ENCODE results near the gene ZFHX3. TPM values are rescaled to one million over a fixed set of nuclear protein-coding genes. Genes with fewer than 3 reads are reported as not detected.

ZFHX3 gene
- total and polyA plus RNA-seq, 9 of the 15 experiments (the other 6 are each of a cell fraction or from before 2014, with no cell fraction given) = 0.01 to 0.23 (median 0.06) TPM; not detected in 4

- TF ChIP-seq PATZ1 (CRISPR knock-in tag; IDR thresholded peaks at IDR 0.05; ENCODE audit: borderline replicate concordance) (no peak), NONO (IDR thresholded peaks at IDR 0.05; ENCODE audit: low read depth in 2 of 2, low read length in 1 of 2) (no peak), ZFP36 (IDR thresholded peaks at IDR 0.05; ENCODE audit: low read depth, low read length, partially characterized antibody) (no peak)
These were observed 2.5 kb upstream of the ZFHX3 start (continued) for GRCh38 chr16:73050201-73051099.

GRCh38 chr16:73049511-73049910, 1.6 kb upstream of the ZFHX3 start:
- no peak for ATAC-seq
- no peaks in the 10 kb centered on the region for H3K9me3 ChIP-seq (replicated peaks; ENCODE audit: control insufficient read depth, insufficient read depth, low read depth, low read length)
- H3K4me2 ChIP-seq (ENCODE audit: insufficient read depth, low read length) = no peak overlapping the region
- ChIA-PET CTCF (ENCODE audit: low intra/inter-chr PET ratio) (no interaction called here), POLR2A (no interaction called here)
- peaks cover 3% of the 10 kb centered on the region; the same call in 1 of the 2 replicates for H4K20me1 ChIP-seq (replicated peaks; ENCODE audit: control insufficient read depth, insufficient read depth, low read length)
- intact Hi-C loops (cut with micrococcal nuclease) = no loop called here
- no TSS peak for BruUV-seq (replicated peaks)
- WGBS (ENCODE audit: insufficient coverage, low coverage, missing lambda C conversion rate) = 0% methylated on average over 4 of the region's 4 CpGs
- in situ Hi-C loops (cut with MboI) = no loop called here
- no peak overlapping the region for H2AFZ ChIP-seq (ENCODE audit: low read depth, low read length)
- no peak overlapping the region for H3K9ac ChIP-seq (ENCODE audit: insufficient read depth in 1 of 2, low read depth in 2 of 2, low read length in 2 of 2)
- H3K27me3 ChIP-seq (ENCODE audit: control insufficient read depth in 2 of 2, insufficient read depth in 2 of 2, low read length in 2 of 2) = peaks cover 23 to 52% of the 10 kb centered on the region in 2 experiments; a peak in 4 of 5 replicates
- H3K36me3 ChIP-seq (ENCODE audit: control insufficient read depth, insufficient read depth, low read length) = no peaks in the 10 kb centered on the region
- H3K4me3 ChIP-seq = no peak overlapping the region
- H3K9me1 ChIP-seq (ENCODE audit: control insufficient read depth, insufficient read depth, low read length) = no peaks in the 10 kb centered on the region
- FAIRE-seq = no peak
- peaks cover 0 to 5% of the 10 kb centered on the region in 2 experiments; a peak in 2 of 5 replicates for H3K4me1 ChIP-seq (replicated peaks in 1 of 2; ENCODE audit: control insufficient read depth in 2 of 2, insufficient read depth in 2 of 2, low read length in 2 of 2)
- no peak for DNase-seq (ENCODE audit: extremely low read depth in 1 of 4, low spot score in 3 of 4)
- no peak overlapping the region for H3K27ac ChIP-seq (ENCODE audit: extremely low read depth, low read depth, low read length)
- H3K79me2 ChIP-seq (ENCODE audit: control insufficient read depth, insufficient read depth, low read length) = no peaks in the 10 kb centered on the region
- TF ChIP-seq POLR2A (conservative IDR thresholded peaks at IDR 0.05) (no peak), STAT5B (CRISPR knock-in tag; IDR thresholded peaks at IDR 0.05) (no peak), ARNT (IDR thresholded peaks at IDR 0.05) (no peak), HDAC1 (IDR thresholded peaks at IDR 0.05) (no peak)
- TF ChIP-seq, protein P1, sequence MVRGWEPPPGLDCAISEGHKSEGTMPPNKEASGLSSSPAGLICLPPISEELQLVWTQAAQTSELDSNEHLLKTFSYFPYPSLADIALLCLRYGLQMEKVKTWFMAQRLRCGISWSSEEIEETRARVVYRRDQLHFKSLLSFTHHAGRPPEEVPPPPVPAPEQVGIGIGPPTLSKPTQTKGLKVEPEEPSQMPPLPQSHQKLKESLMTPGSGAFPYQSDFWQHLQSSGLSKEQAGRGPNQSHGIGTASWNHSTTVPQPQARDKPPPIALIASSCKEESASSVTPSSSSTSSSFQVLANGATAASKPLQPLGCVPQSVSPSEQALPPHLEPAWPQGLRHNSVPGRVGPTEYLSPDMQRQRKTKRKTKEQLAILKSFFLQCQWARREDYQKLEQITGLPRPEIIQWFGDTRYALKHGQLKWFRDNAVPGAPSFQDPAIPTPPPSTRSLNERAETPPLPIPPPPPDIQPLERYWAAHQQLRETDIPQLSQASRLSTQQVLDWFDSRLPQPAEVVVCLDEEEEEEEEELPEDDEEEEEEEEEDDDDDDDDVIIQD (CRISPR knock-in tag; IDR thresholded peaks at IDR 0.05) = no peak
- TF ChIP-seq, protein P2, sequence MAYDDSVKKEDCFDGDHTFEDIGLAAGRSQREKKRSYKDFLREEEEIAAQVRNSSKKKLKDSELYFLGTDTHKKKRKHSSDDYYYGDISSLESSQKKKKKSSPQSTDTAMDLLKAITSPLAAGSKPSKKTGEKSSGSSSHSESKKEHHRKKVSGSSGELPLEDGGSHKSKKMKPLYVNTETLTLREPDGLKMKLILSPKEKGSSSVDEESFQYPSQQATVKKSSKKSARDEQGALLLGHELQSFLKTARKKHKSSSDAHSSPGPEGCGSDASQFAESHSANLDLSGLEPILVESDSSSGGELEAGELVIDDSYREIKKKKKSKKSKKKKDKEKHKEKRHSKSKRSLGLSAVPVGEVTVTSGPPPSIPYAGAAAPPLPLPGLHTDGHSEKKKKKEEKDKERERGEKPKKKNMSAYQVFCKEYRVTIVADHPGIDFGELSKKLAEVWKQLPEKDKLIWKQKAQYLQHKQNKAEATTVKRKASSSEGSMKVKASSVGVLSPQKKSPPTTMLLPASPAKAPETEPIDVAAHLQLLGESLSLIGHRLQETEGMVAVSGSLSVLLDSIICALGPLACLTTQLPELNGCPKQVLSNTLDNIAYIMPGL (CRISPR knock-in tag; IDR thresholded peaks at IDR 0.05) = no peak

Data from K562 (cell line).